HUDEP-2 (cell line): ENCODE data around the gene GIGYF1.
A peak's percentile ranks its signal among the peaks of the same experiment; 100 is the strongest.
"Not testable (repeated sequence)": the region's sequence is repeated elsewhere in the genome, so short reads cannot be mapped to it uniquely, and the experiment has no call there.

Experiments
- DNase-seq, 76 experiments: peaks; one replicate each; lab custom pipeline; 2025; ENCODE audit not compliant: unreplicated experiment in 76 of 76; lab: John Stamatoyannopoulos, UW

GIGYF1 gene

DNA sequence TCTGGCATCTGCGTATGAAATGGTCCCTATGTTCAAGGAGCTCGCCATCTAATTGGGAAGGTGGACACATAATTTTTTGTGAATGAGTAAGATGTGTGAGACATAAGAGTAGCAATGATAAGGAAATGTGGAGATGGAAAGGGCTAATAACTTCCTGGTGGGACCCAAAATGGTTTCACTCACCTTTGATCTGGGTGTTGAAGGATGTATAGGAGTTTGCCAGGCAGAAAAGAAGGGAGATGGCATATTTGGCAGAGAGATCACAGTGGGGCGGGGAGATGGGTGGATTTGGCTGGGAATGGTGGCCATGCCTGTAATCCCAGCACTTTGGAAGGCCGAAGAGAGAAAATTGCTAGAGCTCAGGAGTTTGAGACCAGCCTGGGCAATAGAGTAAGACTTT, 16.4 kb upstream of the GIGYF1 start:
- DNase-seq, result no peak

DNA sequence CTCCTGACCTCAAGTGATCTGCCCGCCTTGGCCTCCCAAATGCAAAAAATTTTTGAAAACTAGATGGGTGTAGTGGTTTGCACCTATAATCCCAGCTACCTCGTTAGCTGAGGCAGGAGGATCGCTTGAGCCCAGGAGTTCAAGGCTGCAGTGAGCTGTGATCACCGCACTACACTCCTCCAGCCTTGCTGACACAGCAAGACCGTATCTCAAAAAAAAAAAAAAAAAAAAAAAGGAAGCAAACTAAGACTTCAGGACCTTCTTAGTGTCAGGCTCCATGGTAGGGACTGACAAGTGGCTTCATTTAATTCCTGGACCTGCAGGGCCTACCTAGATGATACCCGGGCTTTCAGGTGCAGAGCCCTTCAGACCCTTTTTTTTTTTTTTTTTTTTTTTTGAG, 14.3 kb upstream of the GIGYF1 start:
- DNase-seq, result no peak

DNA sequence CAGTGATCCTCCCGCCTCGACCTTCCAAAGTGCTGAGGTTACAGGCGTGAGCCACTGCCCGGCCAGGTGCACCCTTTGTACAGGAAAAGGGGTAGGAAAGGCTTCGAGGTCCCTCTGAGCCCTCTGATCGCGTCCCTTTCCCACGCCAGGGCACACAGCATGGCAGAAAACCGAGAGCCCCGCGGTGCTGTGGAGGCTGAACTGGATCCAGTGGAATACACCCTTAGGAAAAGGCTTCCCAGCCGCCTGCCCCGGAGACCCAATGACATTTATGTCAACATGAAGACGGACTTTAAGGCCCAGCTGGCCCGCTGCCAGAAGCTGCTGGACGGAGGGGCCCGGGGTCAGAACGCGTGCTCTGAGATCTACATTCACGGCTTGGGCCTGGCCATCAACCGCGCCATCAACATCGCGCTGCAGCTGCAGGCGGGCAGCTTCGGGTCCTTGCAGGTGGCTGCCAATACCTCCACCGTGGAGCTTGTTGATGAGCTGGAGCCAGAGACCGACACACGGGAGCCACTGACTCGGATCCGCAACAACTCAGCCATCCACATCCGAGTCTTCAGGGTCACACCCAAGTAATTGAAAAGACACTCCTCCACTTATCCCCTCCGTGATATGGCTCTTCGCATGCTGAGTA, 12.7 kb upstream of the GIGYF1 start:
- no peak for DNase-seq

DNA sequence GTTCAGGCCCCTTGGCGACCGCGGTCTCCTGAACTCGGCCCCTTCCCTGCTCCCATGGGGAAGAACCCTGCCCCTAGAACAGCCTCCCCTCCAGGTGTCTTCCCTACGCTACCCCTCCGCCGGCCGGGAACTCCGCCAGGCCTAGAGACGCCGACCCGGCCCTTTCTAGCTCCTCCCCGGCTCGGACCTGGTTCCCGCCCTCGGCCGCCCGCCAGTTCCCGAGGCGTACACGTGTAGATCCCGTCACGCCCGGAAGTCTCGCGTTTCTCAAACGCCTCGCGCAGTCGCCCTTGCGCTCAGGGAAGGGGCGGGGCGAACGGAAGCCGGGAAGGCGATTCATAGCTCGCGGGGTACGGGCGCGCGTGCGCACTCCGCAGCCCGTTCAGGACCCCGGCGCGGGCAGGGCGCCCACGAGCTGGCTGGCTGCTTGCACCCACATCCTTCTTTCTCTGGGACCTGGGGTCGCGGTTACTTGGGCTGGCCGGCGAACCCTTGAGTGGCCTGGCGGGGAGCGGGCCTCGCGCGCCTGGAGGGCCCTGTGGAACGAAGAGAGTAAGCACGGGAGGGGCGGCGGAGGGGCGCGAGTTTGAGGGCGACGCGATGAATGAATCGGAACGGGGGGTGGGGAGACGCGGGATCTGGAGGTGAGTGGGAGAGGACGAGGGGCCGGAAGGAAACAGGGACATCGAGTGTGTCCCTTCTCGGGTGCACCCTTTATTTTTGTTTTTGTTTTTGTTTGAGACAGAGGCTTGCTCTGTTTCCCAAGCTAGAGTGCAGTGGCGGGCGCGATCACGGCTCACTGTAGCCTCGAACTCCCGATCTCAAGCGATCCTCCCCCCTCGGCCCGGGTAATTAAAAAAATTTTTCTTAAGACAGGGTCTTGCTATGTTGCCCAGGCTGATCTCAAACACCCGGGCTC, 12.0 kb upstream of the GIGYF1 start, which contains the start of gene POP7:
Gene POP7 (plus strand): TSS at position 369 of the 919 bp plus-strand sequence. CDS start 710 bp downstream, outside the sequence.
- DNase-seq, result peak; percentile 46 to 99 (median 97)

DNA sequence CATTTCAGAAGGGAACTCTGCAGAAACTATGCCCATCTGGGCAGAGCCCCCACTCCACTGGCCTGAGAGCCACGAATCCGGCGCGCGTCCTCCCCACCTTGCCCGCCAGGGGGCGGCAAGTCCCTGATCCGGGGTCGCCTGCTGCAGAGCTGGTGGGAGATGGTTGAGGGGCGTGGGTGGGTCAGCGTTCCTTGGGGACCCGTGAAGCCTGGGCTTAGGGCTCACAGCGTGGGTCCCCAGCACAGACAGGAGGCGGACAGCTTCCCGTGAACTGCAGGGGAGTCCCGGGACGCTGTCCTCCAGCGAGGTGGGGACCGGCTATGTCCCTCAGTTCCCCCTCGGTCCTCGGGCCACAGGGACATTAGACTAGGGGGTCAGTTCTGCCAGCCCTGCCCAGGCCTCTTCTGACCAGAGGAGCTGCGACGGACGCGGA, 11.3 kb upstream of the GIGYF1 start:
- peak in 68 of 76 experiments; percentile 6 to 97 (median 66) for DNase-seq

DNA sequence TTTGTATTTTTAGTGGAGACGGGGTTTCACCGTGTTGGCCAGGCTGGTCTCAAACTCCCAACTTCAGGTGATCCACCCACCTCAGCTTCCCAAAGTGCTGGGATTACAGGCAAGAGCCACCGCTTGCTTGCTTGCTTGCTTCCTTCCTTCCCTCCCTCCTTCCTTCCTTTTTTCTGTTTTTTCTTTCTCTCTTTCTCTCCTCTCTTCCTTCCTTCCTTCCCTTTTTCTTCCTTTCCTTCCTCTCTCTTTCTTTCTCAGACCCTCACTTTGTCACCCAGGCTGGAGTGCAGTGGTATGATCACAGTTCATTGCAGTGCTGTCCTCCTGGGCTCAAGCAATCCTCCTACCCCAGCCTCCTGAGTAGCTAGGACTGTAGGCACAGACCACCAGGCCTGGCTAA, 7.0 kb upstream of the GIGYF1 start:
- DNase-seq, result not testable (repeated sequence)

DNA sequence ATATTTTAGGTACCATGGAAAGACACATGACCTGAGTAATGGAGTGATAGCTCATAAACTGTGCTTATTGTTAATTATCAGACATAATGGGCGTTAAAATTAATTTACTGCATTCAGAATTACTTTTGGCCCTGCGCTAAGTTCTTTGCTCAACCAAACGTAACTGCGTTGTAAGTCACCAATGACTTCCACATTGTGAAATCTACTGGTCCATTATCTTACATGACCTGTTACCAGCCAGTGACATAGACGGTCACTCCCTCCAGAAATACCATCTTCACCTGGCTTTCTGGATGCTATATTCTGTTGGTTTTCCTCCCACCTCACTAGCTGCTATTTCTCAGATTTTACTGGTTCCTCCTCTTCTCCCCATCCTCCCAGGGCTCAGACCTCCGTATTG, 5.0 kb upstream of the GIGYF1 start:
- DNase-seq, result no peak

DNA sequence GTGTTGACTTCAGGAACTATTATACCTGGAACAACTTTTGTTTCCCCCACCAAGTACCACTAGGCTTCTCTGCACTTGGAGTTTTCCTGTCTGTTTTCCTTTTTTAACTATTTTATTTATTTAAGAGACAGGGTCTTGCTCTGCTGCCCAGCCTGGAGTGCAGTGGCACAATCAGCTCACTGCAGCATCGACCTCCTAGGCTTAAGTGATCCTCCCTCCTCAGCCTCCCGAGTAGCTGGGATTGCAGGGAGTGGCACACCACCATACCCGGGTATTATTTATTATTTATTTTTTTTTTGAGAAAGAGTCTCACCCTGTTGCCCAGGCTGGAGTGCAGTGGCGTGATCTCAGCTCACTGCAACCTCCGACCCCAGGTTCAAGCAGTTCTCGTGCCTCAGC, 2.1 kb upstream of the GIGYF1 start:
- DNase-seq, result no peak

DNA sequence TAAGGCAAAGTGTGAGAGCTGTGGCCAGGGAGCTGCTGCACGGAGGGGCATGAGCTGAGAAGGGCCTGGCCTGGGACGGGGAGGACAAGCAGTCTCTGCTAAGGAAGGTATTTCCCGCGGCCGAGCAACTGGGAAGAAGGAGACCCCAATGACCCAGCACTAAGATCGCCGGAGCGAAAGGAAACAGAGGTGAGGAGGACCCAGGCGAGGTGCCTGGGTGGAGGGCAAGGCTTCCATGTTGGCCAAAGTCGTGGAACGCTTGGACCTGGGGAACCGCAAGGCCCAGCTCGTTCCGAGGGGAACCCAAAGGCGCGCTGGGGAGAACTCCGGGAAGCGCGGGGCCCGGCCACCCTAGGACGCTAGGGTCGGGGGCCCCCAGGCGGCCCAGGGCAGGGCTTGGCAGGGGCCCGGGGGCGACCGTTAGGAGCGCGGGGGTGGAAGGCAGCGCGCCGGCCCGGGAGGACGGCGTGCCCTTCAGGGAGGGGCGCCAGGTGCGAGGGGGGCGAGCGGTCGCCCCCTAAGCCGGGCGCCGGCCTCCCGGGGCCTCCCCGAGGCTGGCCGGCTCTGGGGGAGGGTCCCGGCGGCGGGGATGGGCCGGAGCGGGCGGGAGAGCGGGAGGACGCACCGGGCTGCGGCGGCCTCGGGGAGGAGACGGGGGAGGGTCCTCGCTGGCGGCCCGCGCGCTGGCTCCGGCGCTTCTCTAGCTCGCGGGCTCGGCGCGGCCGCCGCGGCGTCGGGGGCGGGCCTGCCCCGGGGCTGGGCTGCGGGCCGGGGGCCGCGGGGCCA, 545 bp downstream of the GIGYF1 start:
- no peak for DNase-seq

DNA sequence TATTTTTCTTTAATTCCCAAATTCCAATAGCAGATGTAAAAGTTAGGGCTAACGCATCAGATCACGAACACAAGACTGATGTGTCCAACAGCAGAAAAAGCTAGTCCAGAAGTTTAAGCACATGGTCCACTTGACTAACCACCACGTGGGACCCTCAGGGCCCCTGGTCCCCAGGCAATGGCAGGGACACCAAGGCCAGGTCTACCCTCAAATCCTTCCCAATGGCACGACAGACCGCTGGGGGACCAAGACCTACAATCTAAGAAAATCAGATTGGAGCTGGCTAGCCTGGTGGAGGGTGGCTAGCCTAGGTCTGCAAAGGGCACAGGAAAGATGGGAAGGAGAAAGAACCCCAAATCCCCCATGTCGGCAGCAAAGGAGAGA, 1.5 kb downstream of the GIGYF1 start:
- DNase-seq, result no peak

DNA sequence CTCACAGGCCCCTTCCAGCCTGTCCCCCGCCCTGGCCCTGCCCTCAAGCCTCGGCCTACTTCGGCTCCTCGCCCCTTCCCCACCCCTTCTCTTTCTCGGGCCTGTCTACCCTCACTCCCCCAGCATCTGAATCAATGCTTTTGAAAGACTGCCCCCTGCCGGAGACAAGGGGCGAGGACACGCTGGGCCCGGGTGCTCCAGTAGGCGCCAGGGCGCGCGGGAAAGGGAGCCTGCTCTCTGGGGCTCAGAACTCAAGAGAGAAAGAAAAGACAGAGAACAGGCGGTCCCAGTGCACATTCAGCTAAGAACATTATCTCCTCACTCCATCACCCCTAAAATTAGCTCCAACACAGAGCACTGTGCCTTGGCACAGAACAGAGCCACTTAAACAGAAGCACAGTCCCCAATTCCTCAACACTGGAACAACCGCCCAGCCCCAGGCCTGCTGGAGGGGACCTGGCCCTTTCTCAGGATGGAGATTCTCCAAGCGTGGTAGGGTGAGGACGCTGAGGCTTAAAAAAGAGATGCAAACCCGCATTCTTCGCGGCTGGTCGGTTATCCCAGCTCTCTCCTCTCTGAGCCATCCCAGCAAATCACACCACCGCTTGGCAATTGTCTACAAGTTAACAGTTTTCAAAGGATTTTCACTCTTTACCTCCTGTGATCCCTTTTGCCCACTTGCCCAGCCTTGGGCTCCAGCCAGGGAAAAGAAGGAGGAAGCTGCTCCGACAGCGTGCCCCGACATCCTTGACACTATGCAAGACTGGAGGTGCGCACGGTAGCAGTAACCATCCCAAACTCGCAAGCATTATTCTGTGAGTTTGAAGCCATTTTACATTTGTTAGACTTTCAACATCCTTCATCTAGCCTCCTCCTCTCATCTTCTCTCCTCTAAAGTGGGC, 2.1 kb downstream of the GIGYF1 start:
- peak in 70 of 76 experiments; percentile 16 to 87 (median 68) for DNase-seq

DNA sequence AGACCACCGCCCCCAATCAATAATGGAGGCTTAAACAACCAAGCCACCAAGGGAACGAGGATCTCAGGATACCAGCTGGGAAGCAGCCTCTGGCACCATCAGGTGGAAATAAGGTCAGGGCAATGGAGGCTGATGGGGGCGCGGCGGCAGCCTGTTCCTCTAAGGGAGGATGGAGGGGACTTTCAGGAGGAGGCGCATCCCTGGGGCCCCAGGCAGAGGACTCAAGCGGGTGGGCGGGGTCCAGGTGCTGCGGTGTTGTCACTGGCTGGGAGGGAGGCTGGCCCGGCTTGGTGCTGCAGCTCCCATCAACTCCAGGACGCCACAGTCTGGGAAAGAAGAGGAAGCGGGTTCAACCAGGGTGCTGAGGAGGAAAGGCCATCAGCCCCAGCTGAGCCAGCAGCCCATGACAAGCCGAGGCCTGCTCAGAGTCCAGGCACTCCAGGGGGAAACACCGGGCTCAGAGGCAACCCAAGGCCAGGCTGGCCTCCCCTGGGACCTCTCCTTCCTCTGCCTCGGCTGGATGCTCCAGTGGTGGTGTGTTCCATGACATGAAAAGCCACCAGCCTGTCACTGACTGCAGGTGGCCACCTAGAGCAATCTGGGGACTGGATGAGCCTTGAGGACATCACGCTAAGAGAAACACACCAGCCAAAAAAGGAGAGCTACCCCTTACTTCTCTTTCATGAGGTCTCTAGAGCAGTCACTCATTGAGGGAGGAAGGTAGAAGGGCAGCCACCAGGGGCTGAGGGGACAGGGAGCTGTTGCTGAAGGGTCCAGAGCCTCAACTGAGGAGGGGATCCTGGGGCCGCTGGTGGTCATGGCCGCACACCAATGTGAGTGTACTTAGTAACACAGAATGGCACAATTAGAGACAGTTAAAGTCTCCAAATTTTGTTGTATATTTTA, 4.6 kb downstream of the GIGYF1 start:
- no peak for DNase-seq

DNA sequence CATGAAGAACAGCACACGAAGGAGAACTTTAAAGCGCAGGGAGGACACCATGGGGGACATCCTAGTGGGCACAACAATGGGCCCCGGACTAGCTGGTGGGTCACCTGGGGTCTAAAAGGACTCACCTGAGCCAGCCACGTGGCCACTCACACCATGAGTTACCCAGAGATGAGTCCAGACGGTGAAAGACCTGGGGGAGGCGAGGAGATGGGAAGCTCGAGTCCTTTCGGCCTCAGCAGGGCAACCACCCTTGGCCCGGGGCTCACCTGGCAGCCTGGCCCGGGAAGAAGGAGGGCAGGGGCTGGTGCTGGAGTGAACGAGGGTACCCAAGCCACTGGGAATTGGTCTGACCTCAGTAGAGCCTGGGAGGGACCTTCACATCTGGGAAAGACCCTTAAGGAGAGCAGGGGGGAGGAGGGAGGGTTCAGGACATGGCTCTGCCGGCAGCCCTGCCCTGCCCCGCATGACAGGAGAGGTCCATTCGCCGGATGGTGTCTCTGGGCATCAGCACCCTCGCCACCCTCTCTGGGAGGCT, 5.7 kb downstream of the GIGYF1 start:
- DNase-seq, result no peak

DNA sequence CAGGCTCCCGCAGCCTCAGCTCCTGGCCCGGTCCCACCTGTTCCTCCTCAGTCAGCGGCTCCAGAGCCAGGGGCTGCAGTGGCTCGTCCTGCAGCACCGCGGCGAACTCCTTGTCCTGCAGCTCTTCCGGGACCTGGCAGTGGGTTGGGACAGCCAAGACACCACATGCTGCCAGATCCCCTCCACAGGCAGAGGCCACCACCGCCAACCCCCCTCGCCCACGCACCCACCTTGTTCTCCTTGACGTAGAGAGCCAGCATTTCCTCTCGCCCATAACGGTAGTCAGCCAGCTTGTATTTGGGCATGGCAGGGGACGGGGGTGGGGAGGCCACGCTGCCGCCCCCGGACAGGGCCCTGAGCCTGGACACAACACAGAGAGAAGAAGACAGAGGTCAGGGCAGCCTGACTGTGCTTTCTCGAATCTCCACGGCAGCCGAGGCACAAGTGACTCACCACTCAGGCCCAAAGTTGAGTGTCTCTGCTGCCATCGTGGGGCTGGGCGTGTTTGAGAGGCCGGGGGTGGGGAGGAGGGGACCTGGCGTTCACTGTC, 6.2 kb downstream of the GIGYF1 start:
- peak in 2 of 76 experiments; percentile 14 to 54 for DNase-seq

DNA sequence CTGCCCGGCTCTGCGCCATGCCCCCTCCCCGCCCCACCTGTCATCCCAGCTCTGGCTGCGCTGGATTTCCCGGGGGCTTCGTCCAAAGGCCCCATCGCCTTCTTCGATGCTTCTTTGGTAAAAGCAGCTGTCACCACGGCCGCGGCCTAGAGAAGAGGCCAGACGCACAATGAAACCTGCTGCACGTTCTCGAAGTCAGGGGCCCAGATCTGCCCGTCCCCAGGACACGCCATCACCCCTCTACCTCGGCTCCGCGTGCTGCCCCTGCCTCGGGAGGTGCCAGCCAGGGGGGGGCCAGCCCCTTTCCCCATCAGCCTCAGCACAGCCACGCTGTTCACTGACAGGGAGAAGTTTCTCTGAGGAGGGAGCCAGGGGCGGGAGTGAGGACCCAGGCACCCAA, 6.8 kb downstream of the GIGYF1 start:
- no peak for DNase-seq

DNA sequence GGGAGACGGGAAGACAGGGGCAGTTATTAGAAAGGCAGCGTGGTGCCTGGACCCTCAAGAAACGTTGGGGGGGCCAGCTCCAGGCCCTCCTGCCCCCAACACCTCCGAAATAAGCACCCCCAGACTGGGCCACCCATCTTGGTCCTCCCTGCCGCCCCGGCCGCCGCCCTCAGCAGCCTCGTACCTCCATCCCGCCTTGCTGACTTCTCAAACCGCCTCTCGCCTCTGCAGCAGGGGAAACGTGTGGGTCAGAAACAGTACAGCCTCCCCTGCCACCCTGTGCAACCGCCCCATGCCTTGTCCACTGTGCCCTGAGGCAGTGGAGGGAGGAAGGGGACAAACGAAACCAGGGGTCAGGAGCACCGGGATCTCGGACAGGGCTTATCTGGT, 7.2 kb downstream of the GIGYF1 start:
- DNase-seq, result no peak

DNA sequence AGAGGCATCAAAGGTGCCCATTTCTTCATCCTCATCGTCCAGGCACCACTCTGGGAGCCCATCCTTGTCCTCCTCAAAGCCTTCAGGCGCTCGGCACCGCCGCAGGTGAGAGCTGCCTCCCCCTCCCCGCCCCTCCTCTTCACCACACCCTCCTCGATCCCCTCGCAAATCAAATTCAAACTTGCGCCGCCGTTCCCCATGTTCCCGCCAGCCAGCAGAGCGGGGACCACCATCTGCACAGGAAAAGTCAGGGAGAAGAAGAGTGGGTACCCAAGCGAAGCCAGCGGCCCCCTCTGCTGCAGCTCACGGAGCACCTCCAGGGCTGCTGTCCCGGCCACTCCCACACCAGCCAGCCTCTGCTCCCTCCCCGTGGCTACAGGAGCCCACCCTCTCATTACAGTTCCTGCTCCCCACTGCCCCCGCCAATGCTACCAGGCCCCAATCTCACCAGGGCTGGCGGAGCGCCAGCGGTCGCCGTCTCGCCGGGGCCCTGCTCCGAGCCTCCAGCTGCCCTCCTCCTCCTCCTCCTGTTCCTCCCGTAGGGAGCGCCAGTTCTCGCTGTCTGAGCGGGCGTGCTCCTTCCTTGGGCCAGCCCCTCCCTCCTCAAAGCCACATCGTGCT, 7.7 kb downstream of the GIGYF1 start:
- no peak for DNase-seq

DNA sequence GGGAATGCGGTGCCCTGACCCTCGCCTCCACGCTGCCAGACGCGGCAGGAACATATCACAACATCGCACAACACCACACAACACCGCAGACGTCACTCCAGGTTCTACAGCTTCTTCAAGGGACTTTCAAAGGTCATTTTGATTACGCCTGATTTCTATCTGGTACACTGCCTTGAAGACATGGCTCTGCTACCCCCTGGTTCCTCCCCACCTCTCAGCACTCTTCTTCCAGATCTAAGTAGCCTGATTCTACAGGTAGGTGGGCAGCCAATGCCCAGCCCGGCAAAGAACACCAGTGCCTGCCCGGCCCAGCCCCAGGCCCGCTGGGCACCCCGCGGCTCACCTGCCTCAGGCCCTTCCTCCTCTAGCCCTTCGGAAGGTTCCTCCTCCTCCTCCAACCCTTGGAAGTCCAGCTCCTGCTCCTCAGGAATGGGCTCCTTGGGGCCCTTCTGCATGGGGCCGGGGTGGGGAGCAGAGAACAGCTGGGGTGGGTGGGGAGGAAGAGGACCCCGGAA, 8.4 kb downstream of the GIGYF1 start:
- DNase-seq, result no peak
